H1 (cell line): Measurements from ENCODE around the gene ZXDC. TPM values are rescaled to one million over a fixed set of nuclear protein-coding genes. Genes with fewer than 3 reads are reported as not detected.

ENCODE experiments used
- CTBP2 ChIP-seq: IDR thresholded peaks from 2 replicates; pipeline ENCODE4 v1.7.0; 2011; ENCODE audit warnings: borderline replicate concordance, mild to moderate bottlenecking, moderate library complexity, mixed read lengths, low read length; ENCODE audit not compliant: insufficient read depth, insufficient read length
- EGR1 ChIP-seq: IDR thresholded peaks from 2 replicates; pipeline ENCODE4 v1.6.1; 2011; ENCODE audit warnings: low read depth, low read length, borderline replicate concordance
- POU5F1 ChIP-seq: IDR thresholded peaks from 2 replicates; pipeline ENCODE4 v1.6.1; 2011; ENCODE audit warnings: low read depth, mild to moderate bottlenecking, low read length, moderate library complexity
- RXRA ChIP-seq: IDR thresholded peaks from 2 replicates; pipeline ENCODE4 v1.6.1; 2011; ENCODE audit warnings: low read depth, mild to moderate bottlenecking, low read length, moderate library complexity; ENCODE audit not compliant: insufficient read depth
- SP2 ChIP-seq: IDR thresholded peaks from 2 replicates; pipeline ENCODE4 v1.6.1; 2012; ENCODE audit warnings: mild to moderate bottlenecking, low read length, inconsistent platforms
- SUZ12 ChIP-seq: fragments of 200-600 bp; sonication (generic); IDR thresholded peaks from 2 replicates; pipeline ENCODE4 v1.6.1; 2012; ENCODE audit warnings: mild to moderate bottlenecking, inconsistent platforms, low read length, moderate library complexity, mixed read lengths
- polyA plus RNA-seq, 7 experiments: library from polyadenylated mRNA; depleted of rRNA in 3 of 7; stranded (reverse) in 5 of 7; unstranded in 2 of 7; fragments of >200 nt in 5 of 7; fragments of 200-250 nt in 2 of 7; gene quantifications; 1 replicate in 5 of 7; 2 replicates in 1 of 7; 4 replicates in 1 of 7; pipeline versions ENCODE4 v1.2.1 to v1.2.3, GENCODE V29; 2011 to 2013; ENCODE audit warnings: missing spikeins in 2 of 7, mixed read lengths in 2 of 7
- total RNA-seq: library from RNA; stranded (reverse); fragmentation: NEBNext Ultra II Directional; extraction: Animal tissue kit (Norgen Biotek cat#: 25700); gene quantifications from 2 replicates; pipeline ENCODE4 v1.2.1, GENCODE V29; 2021

ZXDC gene
- total and polyA plus RNA-seq, 2 of the 8 experiments (the other 6 are each of a cell fraction or from before 2014, with no cell fraction given) = 12.7 to 24.3 TPM

- TF ChIP-seq SP2 (no peak), CTBP2 (no peak), RXRA (no peak), EGR1 (no peak), POU5F1 (no peak), SUZ12 (no peak)
Observed at GRCh38 chr3:126415661-126416591, 59.8 kb downstream of the ZXDC start (continued).
